ENCODE results near the gene PARP1. TPM values are rescaled to one million over a fixed set of nuclear protein-coding genes. Genes with fewer than 3 reads are reported as not detected.
"Not testable (repeated sequence)": the region's sequence is repeated elsewhere in the genome, so short reads cannot be mapped to it uniquely, and the experiment has no call there.

PARP1 gene
- total RNA-seq: 37.0 TPM

DNA sequence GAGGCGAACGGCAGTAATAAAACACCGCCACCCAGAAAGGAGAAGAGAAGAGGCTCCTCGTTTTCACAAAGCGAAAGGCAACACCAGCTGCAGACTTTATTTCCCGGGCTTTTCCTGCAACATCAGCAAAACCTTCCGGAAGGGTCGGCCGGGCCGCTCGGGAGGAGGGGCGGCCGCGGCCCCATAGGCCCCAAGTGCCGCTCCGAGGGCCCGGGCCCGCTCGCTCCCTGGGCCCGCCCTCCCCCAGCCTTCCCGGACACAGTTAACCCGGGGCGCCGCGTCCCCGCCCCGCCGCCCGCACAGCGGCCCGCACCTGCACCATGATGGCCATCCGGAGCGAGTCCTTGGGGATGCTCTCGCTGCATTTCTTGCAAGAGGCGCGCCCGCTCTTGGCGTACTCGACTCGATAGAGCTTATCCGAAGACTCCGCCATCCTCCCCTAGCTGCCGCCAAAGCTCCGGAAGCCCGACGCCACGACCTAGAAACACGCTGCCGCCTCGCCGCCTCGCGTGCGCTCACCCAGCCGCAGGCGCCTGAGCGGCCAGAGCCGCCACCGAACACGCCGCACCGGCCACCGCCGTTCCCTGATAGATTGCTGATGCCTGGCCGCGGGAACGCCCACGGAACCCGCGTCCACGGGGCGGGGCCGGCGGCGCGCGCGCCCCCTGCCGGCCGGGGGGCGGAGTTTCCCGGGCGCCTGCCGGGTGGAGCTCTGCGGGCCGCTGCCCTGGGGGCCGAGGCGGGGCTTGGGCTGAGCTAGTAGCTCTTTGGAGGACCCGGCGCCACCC is at the start of gene PARP1:
Gene PARP1, minus strand, starts transcription at position 597 of the 788 bp plus-strand sequence. Its CDS starts 164 bp downstream, at position 433.
- DNase-seq (ENCODE audit: low spot score) (peak; percentile 92), ATAC-seq (peak; percentile 94)

DNA sequence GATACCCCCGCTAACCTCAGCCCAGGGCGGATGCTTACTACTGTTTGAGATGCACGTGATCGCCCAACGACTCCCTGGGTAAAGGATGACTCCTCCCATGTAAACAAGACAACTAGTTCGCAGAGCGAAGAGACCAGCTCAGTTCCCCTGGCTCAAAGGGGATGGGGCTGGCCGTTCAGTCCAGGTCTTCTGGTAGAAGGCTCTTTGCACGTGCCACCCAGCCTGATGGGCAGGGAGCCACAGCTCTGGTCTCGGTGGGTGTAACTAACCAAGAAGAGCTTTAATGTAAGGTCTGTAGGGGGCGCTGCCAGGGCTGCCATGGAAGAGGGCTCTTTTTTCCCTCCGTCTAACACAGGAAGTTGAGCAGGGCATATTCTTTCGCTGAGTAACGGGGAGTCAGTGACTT is 49.4 kb upstream of the PARP1 start:
- ATAC-seq: no peak
- DNase-seq (ENCODE audit: low spot score): no peak

DNA sequence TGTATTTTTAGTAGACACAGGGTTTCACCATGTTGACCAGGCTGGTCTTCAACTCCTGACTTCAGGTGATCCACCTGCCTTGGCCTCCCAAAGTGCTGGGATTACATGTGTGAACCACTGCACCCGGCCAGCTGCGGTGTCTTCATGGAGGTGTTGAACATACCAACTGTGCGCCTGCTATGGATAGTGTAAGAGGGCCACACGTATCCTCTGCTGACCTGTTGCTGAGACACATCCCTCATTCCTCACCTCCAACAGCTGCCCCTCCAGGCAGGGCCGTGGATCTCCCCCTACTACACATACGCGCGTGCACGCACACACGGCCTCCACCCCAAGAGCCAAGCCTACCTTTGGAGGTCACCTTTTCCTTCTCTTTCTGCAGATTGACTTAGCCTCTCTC is 48.0 kb upstream of the PARP1 start:
- no peak for DNase-seq (ENCODE audit: low spot score)
- ATAC-seq: no peak

DNA sequence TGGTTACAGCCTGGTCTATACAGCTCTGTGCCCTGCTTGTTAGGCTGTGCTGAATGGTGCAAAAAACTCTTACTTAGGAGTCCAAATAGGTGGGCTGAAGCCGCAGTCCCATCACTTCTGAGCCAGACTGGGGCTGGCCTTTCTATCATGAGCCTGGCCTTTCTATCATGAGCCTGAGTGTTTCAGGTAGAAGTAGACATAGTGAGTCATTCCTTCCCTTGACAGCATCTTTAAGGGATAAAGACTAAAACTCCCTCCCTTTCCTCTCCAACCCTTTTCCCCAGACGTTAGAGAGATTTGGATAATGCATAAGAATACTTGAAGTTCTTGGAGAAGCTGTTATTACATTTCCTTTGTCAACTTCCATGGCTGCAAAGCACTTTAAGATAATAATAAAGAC is 46.5 kb upstream of the PARP1 start:
- ATAC-seq (no peak), DNase-seq (ENCODE audit: low spot score) (no peak)

DNA sequence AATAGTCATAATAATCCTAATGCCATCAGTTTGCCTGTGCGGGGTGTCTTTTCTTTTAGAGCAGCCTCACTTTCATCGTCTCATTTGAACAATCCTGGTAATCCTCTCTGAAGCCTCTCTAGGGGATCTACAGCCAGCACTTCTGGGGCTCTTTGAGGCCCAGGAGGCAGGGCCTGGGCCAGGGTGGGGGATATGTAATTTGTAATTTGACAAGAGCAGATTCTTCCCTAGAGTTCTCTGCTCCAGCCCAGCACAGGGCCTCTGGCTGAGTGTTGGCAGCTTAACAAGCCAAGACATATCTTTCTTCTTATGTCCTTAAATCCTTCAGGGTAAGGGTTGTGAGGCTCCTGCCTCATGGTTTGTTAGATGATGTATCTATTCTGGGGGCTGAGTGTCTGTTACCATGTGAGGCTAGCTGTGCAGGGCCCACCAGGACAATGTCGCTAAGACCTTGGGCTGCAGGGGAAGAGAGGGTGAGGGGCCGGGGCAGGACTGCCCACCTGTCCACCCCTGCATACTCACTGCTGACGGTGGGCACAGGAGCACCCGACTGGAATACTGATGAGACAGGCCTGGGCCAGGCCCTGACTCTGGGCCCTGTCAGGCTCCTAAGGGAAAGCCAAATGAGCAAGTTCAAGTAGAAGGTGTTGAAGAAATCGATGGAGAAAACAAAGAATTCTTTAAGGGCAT is 45.3 kb upstream of the PARP1 start:
- no peak for DNase-seq (ENCODE audit: low spot score)
- no peak for ATAC-seq

DNA sequence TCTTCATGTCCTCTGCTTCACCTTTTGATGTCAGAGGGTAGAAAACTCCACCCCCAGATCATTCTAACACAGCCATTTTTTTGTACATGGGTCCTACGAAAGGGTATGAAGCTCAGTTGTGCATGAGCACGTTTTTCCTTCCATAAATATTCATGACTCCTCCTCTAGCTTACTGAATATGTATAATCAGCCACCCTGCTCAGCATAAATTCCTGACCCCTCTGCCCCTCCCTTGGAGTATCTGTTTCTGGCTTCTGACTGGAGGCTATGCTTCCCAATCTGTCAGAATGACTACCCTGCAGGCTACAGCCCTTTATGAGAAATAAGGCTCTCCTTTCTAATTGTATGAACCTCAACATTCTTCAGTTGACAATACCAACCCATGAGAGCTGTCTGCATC is 42.8 kb upstream of the PARP1 start:
- DNase-seq (ENCODE audit: low spot score) (no peak), ATAC-seq (no peak)

DNA sequence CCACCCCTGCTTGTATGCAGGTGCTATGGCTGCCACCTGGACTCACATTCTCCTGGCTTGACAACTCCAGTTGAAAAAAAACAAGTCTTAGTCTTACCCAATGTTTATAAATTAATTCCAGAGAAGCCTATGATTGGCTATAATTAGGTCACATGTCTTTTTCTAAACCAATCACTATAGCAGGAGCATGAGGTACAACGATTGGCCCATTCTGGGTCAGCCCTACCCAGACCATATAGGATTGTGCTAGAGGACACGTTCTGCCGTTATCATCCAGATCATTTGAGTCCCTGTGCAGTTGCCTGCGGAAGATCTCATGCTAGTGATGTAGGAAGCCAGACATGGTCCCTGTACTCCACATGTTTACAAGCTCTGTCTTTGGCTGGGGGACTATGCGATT is 41.9 kb upstream of the PARP1 start:
- DNase-seq (ENCODE audit: low spot score) (no peak), ATAC-seq (no peak)

DNA sequence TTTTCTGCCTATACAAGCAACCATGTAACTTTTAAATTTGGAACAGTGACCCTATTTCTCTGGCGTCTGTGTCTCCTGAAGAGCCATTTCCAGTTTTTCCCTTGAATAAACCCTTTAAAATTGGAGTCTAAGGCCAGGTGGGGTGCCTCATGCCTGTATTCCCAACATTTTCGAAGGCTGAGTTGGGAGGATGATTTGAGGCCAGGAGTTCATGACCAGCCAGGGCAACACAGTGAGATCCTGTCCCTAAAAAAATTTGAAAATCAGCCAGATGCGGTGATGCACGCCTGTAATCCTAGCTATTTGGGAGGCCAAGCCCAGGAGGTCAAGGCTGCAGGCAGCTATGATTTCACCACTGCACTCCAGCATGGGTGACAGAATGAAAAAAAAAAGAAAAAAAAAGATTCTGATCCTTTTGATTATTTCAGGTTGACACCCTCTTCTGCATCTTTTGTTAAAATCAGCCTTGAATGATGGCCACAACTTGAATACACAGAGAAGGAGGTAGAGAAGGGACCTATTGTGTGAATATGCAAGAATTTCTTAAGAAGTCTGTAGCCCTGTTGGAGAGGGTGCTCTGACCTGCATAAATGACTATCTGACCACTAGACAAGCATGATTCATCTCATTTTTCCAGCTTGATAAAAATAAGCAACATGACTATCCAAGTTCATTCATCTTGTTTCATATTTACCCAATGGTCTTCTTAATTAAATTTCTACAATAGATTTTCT is 40.2 kb upstream of the PARP1 start:
- ATAC-seq (no peak), DNase-seq (ENCODE audit: low spot score) (no peak)

DNA sequence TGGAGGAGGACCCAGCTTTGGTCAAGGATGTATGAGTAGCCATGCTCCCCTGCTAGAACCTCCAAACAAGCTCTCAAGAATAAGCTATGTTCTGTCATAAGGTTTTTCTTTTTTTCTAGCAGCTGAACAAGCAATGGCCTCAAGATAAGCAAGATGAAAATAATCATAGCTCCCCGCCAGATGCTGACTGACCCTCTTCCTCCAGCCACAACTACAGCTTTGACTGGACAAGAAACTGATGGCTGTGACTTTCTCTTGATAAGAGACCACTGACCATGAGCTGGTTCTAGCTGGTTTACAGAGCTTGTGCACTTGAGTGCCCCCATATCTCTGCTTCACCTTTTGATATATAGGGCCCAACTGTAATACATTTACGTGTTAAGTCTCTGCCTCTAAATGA is 38.2 kb upstream of the PARP1 start:
- ATAC-seq (no peak), DNase-seq (ENCODE audit: low spot score) (no peak)

DNA sequence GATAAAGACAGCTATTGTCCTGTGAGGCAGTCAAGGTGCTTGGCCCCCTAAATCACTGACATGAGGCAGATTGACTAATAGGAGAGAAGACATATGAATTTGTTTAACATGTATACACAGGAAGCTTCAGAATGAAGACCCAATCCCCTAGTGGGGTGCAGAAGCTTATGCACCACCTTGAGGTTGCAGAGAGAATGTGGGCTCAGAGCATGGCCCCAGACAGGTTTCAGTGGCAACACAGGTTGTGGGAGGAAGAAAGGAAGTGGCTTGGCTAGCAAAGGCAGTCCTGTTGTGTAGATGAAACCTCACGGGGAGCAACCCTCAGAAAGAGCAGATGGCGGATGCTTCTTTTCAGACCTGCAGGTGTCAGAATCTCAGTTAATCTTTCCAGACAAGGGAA is 37.0 kb upstream of the PARP1 start:
- DNase-seq (ENCODE audit: low spot score): no peak
- ATAC-seq: no peak

DNA sequence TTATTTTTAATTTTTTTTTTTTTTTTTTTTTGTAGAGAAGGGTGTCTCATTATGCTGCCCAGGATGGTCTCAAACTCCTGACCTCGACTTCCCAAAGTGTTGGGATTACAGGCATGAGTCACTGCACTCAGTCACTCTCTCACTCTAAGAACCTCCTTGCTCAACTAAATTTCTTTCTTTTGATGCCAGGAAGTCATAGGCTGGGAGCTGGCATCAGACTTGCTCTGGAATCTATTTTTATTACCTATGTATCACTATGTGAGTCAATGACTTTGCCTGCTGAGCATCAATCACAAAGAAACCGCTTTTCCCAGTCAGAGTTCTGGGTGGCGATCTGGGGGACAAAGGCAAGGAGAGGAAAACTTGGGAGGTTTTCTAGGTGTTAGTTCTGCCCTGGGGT is 35.5 kb upstream of the PARP1 start:
- no peak for ATAC-seq
- DNase-seq (ENCODE audit: low spot score): no peak

DNA sequence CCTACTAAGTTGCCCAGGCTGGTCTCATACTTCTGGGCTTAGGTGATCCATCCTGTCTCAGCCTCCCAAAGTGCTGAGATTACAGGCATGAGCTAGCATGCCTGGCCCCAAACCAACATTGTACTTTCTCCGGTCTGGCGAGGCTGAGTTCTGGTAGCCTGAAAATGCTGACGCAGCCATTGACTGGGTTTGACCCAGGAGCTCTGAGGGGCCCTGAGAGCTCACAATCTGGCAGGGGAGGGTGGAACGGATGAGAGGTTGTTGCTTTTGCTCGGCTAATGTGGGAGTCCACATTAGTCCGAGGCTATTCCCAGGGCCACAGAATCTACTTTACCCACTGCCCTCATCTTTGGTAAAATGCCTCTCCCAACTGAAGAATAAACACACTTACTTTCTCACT is 35.1 kb upstream of the PARP1 start:
- DNase-seq (ENCODE audit: low spot score) (no peak), ATAC-seq (no peak)

DNA sequence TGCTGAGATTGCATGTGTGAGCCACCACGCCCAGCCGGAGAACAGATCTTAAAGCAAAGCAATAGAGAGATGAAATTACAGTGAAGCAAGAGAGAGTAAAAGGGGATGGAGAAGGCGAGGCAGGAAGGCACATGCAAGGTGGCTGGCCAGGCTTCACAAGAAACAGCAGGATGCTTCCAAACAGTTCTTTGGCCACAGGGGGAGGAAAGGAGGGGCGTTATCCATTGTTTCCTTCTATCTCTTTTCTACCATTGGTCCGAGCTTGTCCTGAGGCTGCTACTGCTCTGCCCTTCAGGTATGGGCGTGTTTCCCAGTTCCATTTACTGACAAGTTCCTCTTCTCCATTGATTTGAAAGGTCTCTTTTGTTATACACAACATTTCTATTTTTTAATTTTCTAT is 33.7 kb upstream of the PARP1 start:
- no peak for ATAC-seq
- DNase-seq (ENCODE audit: low spot score): no peak

DNA sequence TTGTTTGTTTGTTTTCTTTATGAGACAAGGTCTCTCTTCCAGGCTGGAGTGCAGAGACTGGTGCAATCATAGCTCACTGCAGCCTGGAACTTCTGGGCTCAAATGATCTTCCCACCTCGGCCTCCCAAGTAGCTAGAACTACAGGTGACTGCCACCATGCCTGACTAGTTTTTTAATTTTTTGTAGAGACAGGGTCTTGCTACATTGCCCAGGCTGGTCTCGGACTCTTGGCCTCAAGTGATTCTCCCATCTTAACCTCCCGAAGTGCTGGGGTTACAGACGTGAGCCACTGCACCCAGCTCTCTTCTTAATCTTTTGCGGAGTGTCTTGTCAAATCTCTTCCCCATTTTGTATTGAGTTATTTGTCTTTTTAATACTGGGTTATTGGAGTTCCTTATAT is 32.6 kb upstream of the PARP1 start:
- ATAC-seq (no peak), DNase-seq (ENCODE audit: low spot score) (no peak)

DNA sequence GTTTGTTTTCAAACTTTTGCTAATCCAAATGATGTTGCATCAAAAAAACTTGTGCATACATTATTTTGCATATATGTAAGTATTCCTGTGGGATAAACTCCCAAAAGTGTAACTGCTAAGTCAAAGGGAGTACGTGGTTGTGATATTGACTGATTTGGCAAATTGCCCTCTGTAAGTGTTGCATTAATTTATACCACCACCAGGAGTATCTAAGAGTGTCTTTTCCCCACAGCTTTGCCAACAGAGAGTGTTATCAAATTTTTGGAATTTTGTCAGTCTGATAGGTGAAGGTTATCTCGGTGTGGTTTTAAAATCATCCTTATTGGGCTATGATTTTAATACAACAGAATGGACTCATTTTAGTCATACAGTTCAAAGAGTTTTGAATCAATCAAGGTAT is 30.1 kb upstream of the PARP1 start:
- ATAC-seq (no peak), DNase-seq (ENCODE audit: low spot score) (no peak)

DNA sequence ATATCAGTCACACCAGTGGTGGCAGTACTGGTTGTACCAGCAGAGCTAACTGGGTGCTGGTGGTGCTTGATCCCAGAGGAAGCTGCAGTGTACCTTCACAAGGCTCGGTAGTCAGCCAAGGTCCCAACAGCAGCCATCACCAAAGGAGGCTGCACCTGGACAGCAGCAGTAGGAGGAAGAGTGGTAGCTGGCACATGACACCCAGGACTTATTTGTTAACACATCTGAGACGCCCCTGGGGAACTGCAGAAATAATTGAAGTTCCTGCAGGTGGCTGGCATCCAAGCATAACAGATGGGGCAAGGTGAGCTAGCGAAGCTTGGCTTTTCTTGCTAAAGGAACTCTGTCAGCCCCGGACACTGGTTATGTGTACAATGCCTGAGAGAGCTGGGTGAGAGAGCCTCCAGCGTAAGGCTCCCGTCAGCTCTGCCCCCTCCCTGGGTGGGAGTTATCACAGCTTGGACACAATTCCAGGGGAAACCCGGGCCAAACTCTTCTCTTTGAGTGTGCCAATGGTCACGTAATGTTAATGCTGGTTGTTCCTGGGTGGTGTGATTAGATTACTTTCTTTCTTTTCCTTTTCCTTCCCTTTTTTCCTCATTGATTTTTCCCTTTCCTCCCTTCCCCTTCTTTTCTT is 29.1 kb upstream of the PARP1 start:
- no peak for DNase-seq (ENCODE audit: low spot score)
- no peak for ATAC-seq

DNA sequence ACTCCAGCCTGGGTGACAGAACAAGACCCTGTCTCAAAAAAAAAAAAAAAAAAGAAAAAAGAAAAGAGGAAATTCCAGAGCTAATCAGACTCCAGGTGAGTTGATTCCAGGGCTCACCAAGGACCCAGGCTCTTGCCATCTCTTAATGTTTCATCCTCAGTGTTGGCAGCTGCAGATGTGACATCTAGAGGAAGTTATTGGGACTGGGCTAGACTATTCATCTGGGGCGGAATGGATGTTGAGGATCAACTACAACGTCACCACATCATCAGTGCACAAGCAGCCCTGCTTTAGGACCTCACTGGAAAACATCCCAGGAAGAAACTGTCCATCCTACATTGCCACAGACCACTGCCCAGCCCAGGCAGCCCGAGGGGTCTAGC is 28.6 kb upstream of the PARP1 start:
- DNase-seq (ENCODE audit: low spot score) (no peak), ATAC-seq (no peak)

DNA sequence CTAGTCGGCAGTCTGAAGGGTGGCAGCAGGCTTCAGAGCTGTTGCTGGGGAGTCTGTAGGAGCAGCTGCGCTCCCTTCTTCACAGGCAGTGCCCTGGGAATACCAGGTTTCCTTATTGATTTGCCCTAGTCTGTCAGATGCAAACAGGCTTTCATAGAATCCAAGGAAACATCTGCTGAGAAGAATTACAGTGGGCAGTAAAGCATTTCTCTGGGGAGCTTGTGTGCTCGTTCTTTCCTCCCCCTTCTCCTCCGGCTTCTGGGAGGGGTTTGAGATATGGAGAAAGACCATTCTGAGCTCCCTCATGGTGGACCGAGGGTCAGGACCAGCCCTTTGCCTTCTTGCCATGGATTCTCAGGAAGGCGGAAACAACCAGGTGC is 25.4 kb upstream of the PARP1 start:
- no peak for ATAC-seq
- no peak for DNase-seq (ENCODE audit: low spot score)

DNA sequence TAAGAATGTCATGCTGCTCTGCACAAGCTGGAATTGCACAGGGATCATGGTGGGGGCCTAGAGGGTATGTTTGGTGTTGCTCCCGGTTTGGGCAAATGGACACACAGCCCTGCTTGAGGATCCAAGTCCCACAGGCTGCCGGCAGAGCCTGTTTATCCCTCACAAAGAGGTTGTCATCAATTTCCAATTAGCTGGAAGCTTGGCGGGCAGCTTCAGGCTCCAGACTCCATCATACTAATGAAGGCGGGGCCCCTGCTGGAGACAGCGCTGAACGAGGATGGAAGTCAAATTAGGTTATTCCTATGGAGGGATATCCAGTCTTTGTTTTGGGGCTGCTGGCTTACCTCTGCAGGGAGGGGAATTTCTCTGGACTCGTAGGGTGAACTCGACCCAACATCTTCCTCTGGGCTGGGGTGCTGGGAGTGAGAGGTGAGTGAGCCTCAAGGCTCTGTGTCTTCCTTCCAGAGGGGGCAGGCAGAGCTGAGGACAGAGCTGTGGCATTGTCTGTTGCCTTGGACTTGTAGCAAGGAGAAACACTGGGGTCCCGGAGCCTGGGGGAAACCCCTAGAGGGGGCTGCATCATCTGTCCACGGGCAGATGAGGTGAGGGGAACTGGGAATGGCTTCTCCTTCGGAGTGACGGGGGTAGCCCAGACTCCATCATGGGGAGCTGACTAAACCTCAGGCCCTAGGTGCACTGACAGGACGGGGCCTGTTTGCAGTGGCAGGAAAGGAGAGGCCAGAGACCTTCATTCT is 24.9 kb upstream of the PARP1 start:
- ATAC-seq: no peak

DNA sequence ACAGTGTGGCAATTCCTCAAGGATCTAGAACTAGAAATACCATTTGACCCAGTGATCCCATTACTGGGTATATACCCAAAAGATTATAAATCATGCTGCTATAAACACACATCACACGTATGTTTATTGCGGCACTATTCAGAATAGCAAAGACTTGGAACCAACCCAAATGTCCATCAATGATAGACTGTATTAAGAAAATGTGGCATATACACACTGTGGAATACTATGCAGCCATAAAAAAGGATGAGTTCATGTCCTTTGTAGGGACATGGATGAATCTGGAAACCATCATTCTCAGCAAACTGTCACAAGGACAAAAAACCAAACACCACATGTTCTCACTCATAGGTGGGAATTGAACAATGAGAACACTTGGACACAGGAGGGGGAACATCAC is 24.0 kb upstream of the PARP1 start:
- not testable (repeated sequence) for DNase-seq (ENCODE audit: low spot score); ATAC-seq

More for the DNA sequence above, 24.9 kb upstream of the PARP1 start:
- no peak for DNase-seq (ENCODE audit: low spot score)
